Measurements from ENCODE around the gene TMEM109. TPM values are rescaled to one million over a fixed set of nuclear protein-coding genes. Genes with fewer than 3 reads are reported as not detected.

Gene TMEM109
- total and polyA plus RNA-seq, 2 of the 13 experiments (the other 11 are each of a cell fraction or from before 2014, with no cell fraction given), result 7.7 to 18.0 TPM

GRCh38 chr11:60906132-60906972 is 7.6 kb upstream of the TMEM109 start, which contains the start of gene PRPF19 (continued):
- TF ChIP-seq ZBTB40 (IDR thresholded peaks at IDR 0.05) (no peak), ZBTB40 (CRISPR knock-in tag; IDR thresholded peaks at IDR 0.05) (peak; percentile 80; the same call in 1 of the 2 replicates), ZNF547 (CRISPR knock-in tag; IDR thresholded peaks at IDR 0.05) (peak; percentile 84), HCFC1 (IDR thresholded peaks at IDR 0.05; ENCODE audit: low read depth, low read length) (peak; percentile 86), ASH2L (IDR thresholded peaks at IDR 0.05; ENCODE audit: insufficient read length, low read depth, low read length) (peak; percentile 91), KLF16 (CRISPR knock-in tag; IDR thresholded peaks at IDR 0.05) (peak in 1 of 2 experiments; percentile 64; a peak in 1 of 4 replicates), DR1 (CRISPR knock-in tag; IDR thresholded peaks at IDR 0.05) (peak; percentile 89; the same call in 1 of the 2 replicates), ETV5 (CRISPR knock-in tag; IDR thresholded peaks at IDR 0.05; ENCODE audit: borderline replicate concordance) (peak; percentile 86), FOXC1 (CRISPR knock-in tag; IDR thresholded peaks at IDR 0.05; ENCODE audit: borderline replicate concordance) (0 out of 2 replicates have a peak, but pooled peaks have one; percentile 54), NFE2L2 (IDR thresholded peaks at IDR 0.05; ENCODE audit: low read length) (no peak), ZBTB42 (CRISPR knock-in tag; IDR thresholded peaks at IDR 0.05) (no peak), ZNF235 (CRISPR knock-in tag; IDR thresholded peaks at IDR 0.05; ENCODE audit: borderline replicate concordance) (no peak), MED1 (CRISPR knock-in tag; IDR thresholded peaks at IDR 0.05) (peak; percentile 38; the same call in 1 of the 2 replicates)
- TF ChIP-seq, protein P1, sequence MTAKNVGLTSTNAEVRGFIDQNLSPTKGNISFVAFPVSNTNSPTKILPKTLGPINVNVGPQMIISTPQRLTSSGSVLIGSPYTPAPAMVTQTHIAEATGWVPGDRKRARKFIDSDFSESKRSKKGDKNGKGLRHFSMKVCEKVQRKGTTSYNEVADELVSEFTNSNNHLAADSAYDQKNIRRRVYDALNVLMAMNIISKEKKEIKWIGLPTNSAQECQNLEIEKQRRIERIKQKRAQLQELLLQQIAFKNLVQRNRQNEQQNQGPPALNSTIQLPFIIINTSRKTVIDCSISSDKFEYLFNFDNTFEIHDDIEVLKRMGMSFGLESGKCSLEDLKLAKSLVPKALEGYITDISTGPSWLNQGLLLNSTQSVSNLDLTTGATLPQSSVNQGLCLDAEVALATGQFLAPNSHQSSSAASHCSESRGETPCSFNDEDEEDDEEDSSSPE (CRISPR knock-in tag; IDR thresholded peaks at IDR 0.05), result peak; percentile 76
- TF ChIP-seq, protein P2, sequence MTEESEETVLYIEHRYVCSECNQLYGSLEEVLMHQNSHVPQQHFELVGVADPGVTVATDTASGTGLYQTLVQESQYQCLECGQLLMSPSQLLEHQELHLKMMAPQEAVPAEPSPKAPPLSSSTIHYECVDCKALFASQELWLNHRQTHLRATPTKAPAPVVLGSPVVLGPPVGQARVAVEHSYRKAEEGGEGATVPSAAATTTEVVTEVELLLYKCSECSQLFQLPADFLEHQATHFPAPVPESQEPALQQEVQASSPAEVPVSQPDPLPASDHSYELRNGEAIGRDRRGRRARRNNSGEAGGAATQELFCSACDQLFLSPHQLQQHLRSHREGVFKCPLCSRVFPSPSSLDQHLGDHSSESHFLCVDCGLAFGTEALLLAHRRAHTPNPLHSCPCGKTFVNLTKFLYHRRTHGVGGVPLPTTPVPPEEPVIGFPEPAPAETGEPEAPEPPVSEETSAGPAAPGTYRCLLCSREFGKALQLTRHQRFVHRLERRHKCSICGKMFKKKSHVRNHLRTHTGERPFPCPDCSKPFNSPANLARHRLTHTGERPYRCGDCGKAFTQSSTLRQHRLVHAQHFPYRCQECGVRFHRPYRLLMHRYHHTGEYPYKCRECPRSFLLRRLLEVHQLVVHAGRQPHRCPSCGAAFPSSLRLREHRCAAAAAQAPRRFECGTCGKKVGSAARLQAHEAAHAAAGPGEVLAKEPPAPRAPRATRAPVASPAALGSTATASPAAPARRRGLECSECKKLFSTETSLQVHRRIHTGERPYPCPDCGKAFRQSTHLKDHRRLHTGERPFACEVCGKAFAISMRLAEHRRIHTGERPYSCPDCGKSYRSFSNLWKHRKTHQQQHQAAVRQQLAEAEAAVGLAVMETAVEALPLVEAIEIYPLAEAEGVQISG (CRISPR knock-in tag; IDR thresholded peaks at IDR 0.05), result peak; percentile 87
